Effector memory CD8-positive, alpha-beta T cell (primary cell): Measurements from ENCODE around the gene PTPRT.
"Not testable (repeated sequence)": the region's sequence is repeated elsewhere in the genome, so short reads cannot be mapped to it uniquely, and the experiment has no call there.

Source experiments
- ATAC-seq: fragments of 150-1000 bp; cut with Tn5 transposase; replicated peaks from 2 replicates; pipeline ENCODE4 v1.10.0; 2021; ENCODE audit warnings: mild to moderate bottlenecking, moderate library complexity
- DNase-seq, 3 experiments: peaks; one replicate each; pipeline ENCODE4 v3.0.0; 2021
- H3K27ac Mint-ChIP-seq, 2 donors: one replicate each; pipeline ENCODE4 v1.8.0; 2022; ENCODE audit warnings: mild to moderate bottlenecking in 2 of 2, mixed read lengths in 2 of 2, moderate library complexity in 2 of 2
- H3K27me3 Mint-ChIP-seq, 2 donors: one replicate each; pipeline ENCODE4 v1.8.0; 2022; ENCODE audit warnings: mixed read lengths in 2 of 2
- H3K36me3 Mint-ChIP-seq: one replicate; pipeline ENCODE4 v1.8.0; 2022; ENCODE audit warnings: mild to moderate bottlenecking, moderate library complexity, mixed read lengths; ENCODE audit not compliant: insufficient read depth
- H3K4me1 Mint-ChIP-seq, 2 donors: one replicate each; pipeline ENCODE4 v1.8.0; 2022; ENCODE audit warnings: low read depth in 2 of 2, mixed read lengths in 2 of 2
- H3K4me3 Mint-ChIP-seq, 2 donors: one replicate each; pipeline ENCODE4 v1.8.0; 2022; ENCODE audit warnings: mild to moderate bottlenecking in 2 of 2, mixed read lengths in 2 of 2, moderate library complexity in 2 of 2
- H3K9me3 Mint-ChIP-seq, 2 donors: one replicate each; pipeline ENCODE4 v1.8.0; 2022; ENCODE audit warnings: mixed read lengths in 2 of 2

The PTPRT gene

DNA sequence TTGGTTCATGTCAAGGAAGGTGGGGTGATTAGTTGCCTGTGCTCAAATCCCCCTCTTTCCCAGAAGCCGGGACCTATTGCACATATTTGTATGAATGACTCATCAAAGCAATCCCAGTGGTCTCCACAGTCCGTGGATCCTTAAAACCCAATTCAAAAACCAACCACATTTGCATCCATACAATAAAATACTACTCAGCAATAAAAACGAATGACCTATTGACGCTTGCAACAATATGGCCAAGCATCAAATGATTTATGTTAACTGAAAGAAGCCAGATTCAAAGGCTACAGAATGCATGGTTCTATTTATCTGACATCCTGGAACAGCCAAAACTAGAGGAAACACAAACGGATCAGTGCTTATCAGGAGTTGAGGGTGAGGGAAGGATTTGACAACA is 275.4 kb downstream of the PTPRT start:
- no peaks in the 10 kb centered on the region for H3K27me3 Mint-ChIP-seq

GRCh38 chr20:42910808-42911207 is 278.9 kb downstream of the PTPRT start:
- peaks cover 11 to 14% of the 10 kb centered on the region in 2 donors for H3K9me3 Mint-ChIP-seq
- H3K27me3 Mint-ChIP-seq, H3K4me1 Mint-ChIP-seq, H3K36me3 Mint-ChIP-seq, H3K4me3 Mint-ChIP-seq, H3K27ac Mint-ChIP-seq, ATAC-seq, DNase-seq: not testable (repeated sequence)

More for the DNA sequence above, 275.4 kb downstream of the PTPRT start:
- no peak overlapping the region for H3K27ac Mint-ChIP-seq
- ATAC-seq (no peak), DNase-seq (no peak)
- peaks cover 8 to 10% of the 10 kb centered on the region in 2 donors for H3K9me3 Mint-ChIP-seq
- no peaks in the 10 kb centered on the region for H3K4me1 Mint-ChIP-seq
- H3K36me3 Mint-ChIP-seq, result no peaks in the 10 kb centered on the region
- H3K4me3 Mint-ChIP-seq, result no peak overlapping the region

- Mint-ChIP-seq H3K4me3 (no peak overlapping the region), H3K27ac (no peak overlapping the region), H3K4me1 (no peaks in the 10 kb centered on the region), H3K27me3 (no peaks in the 10 kb centered on the region), H3K36me3 (no peaks in the 10 kb centered on the region), H3K9me3 (peaks cover 13 to 14% of the 10 kb centered on the region in 2 donors)
- DNase-seq, result no peak
- ATAC-seq, result no peak
These were observed 282.0 kb downstream of the PTPRT start for GRCh38 chr20:42907730-42908129.

DNA sequence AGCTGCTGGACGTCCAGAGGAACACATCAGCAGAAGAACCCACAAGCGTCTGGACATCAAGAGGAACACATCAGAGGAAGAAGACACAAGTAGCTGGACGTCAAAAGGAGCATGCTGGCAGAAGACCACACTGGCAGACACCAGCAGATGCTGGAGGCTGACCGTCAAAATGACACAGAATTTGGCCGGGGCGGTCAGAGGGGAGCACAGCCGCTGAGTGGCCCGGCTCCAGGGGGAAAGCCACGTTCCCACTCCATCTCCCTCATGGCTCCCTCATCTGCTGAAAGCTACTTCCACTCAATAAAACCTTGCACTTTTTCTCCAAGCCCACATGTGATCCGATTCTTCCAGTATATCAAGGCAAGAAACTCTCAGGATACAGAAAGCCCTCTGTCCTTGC is 283.6 kb downstream of the PTPRT start:
- H3K27me3 Mint-ChIP-seq, result no peaks in the 10 kb centered on the region
- peaks cover 15 to 21% of the 10 kb centered on the region in 2 donors for H3K9me3 Mint-ChIP-seq
- H3K4me3 Mint-ChIP-seq, result no peak overlapping the region

DNA sequence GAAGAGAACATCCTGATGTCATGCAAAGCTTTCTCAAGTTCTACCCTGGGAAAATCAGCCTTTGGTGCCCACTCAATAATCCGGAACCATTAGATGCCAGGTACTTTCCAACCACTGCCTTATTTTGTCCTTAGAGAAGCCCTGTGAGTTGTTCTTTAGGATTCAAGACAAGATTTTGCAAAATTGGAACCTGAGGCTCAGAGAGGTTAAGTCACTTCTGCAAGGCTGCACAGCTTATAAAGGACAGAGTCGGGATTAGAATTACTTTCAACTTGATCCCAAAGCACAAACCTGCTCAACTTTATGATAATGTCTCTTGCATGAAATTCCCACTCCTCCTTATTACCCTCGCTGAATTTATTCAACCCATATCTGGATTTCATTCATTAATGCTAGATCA is 287.2 kb downstream of the PTPRT start:
- Mint-ChIP-seq H3K9me3 (peaks cover 16 to 24% of the 10 kb centered on the region in 2 donors), H3K27me3 (no peaks in the 10 kb centered on the region), H3K27ac (no peak overlapping the region), H3K4me3 (no peak overlapping the region), H3K4me1 (no peaks in the 10 kb centered on the region), H3K36me3 (no peaks in the 10 kb centered on the region)
- ATAC-seq, result no peak
- no peak for DNase-seq

More for the DNA sequence above, 283.6 kb downstream of the PTPRT start:
- Mint-ChIP-seq H3K36me3 (no peaks in the 10 kb centered on the region), H3K27ac (no peak overlapping the region), H3K4me1 (no peaks in the 10 kb centered on the region)
- ATAC-seq, result no peak
- DNase-seq, result no peak

DNA sequence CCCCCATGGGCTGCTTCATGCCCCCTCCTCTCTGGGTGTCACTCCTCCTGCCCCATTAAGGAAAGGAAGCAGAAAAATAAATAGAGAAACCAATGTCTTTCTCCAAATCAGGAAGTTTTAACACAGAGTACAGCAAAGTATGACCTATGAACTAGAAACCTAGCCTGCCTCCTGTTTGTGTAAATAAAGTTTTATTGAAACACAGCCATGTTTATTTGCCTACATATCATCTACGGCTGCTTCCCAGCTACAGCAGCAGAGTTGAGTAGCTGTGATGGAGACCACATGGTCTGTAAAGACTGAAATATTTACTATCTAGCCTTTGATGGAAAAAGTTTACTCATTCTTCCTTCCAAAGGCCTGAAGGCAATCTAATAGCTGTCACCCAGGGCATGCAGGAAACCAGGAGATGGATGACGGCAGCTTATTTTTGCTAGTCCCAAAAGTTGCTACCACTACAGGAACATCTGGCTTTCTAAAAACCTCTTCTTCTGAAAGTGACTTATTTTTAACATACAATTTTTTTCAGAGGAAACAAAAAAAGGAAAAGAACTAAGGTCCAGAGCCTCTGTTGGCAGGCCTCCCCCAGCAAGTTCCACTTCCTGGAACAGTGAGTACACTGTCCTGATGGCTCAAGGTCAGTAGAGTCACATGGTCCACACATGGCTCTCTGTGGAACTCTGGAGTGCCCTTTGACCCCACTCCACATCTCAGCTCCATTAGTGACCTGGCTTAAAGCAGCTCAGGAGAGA is 287.8 kb downstream of the PTPRT start:
- no peak overlapping the region for H3K27ac Mint-ChIP-seq
- H3K4me1 Mint-ChIP-seq, result no peaks in the 10 kb centered on the region
- DNase-seq (no peak), ATAC-seq (no peak)
- no peak overlapping the region for H3K4me3 Mint-ChIP-seq
- no peaks in the 10 kb centered on the region for H3K36me3 Mint-ChIP-seq
- H3K27me3 Mint-ChIP-seq, result no peaks in the 10 kb centered on the region
- peaks cover 14 to 20% of the 10 kb centered on the region in 2 donors for H3K9me3 Mint-ChIP-seq

GRCh38 chr20:42900764-42901163 is 288.9 kb downstream of the PTPRT start:
- DNase-seq, H3K4me3 Mint-ChIP-seq, H3K4me1 Mint-ChIP-seq, H3K36me3 Mint-ChIP-seq, H3K27ac Mint-ChIP-seq, H3K27me3 Mint-ChIP-seq, ATAC-seq: not testable (repeated sequence)
- H3K9me3 Mint-ChIP-seq, result peaks cover 10 to 12% of the 10 kb centered on the region in 2 donors

- ATAC-seq (no peak), DNase-seq (no peak)
- Mint-ChIP-seq H3K4me3 (no peak overlapping the region), H3K9me3 (peaks cover 10 to 14% of the 10 kb centered on the region in 2 donors), H3K27me3 (no peaks in the 10 kb centered on the region), H3K36me3 (no peaks in the 10 kb centered on the region), H3K27ac (no peak overlapping the region), H3K4me1 (no peaks in the 10 kb centered on the region)
These were observed 294.7 kb downstream of the PTPRT start for GRCh38 chr20:42895020-42895419.

DNA sequence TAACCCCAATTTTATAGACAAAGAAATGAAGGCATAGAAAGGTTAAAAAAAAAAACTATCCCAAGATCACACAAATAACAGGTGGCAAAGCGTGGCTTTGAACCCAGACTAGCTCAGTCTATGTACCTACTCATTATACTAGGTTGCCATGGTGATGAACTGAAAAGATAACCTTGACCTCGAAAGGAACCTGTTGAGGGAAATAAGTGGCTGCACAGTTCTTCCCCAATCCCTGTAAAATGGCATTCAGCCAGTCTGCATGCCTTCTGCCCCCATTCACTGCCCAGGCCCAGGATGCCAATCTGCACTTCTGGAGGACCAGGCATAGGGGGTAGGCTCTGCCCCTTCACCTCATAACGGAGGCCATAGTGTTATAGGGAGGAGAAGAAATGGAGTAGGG is 295.2 kb downstream of the PTPRT start:
- Mint-ChIP-seq H3K27ac (no peak overlapping the region), H3K27me3 (no peaks in the 10 kb centered on the region), H3K36me3 (no peaks in the 10 kb centered on the region), H3K4me3 (no peak overlapping the region), H3K4me1 (no peaks in the 10 kb centered on the region), H3K9me3 (peaks cover 10 to 11% of the 10 kb centered on the region in 2 donors)
- DNase-seq (no peak), ATAC-seq (no peak)

DNA sequence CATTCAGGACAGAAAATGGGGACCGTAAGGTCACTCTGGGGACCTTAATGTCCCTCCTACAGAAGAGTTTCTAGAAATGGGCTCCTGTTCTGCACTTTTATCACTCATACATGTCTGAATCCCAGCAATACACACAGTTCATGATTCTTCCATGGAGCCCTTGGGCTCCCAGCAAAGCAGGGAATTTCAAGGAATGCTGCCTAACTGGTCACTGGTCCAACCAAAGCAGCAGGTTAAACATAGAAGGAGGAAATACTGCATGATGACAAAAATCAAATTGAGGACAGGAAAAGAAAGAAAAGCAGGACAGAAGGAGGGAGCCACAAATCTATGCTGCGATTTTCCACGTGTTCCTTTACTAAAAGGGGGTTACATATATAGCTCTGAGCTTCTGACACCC is 300.2 kb downstream of the PTPRT start:
- ATAC-seq (no peak), DNase-seq (no peak)
- H3K36me3 Mint-ChIP-seq, result no peaks in the 10 kb centered on the region
- H3K9me3 Mint-ChIP-seq, result peaks cover 10 to 12% of the 10 kb centered on the region in 2 donors
- no peaks in the 10 kb centered on the region for H3K27me3 Mint-ChIP-seq
- H3K4me1 Mint-ChIP-seq, result no peaks in the 10 kb centered on the region
- no peak overlapping the region for H3K4me3 Mint-ChIP-seq
- no peak overlapping the region for H3K27ac Mint-ChIP-seq

DNA sequence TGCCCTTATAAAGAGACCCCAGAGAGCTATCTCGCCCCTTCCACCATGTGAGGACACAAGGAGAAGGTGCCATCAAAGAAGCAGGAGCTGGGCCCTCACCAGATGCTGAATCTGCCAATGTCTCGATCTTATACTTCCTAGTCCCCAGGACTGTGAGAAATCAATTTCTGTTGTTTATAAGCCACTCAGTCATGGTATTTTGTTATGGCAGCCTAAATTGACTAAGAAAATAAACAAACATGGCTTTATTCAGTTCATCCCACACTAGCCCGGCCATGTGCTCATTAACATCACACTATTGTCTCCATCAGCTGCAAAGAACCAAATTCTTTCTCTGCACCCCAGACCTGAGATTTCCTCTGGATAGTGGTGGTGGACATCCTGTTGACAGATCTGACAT is 302.4 kb downstream of the PTPRT start:
- Mint-ChIP-seq H3K27me3 (no peaks in the 10 kb centered on the region), H3K9me3 (peaks cover 11 to 18% of the 10 kb centered on the region in 2 donors), H3K27ac (no peak overlapping the region), H3K4me1 (no peaks in the 10 kb centered on the region), H3K36me3 (no peaks in the 10 kb centered on the region), H3K4me3 (no peak overlapping the region)
- no peak for ATAC-seq
- DNase-seq, result no peak

GRCh38 chr20:42886801-42887200 is 302.9 kb downstream of the PTPRT start:
- Mint-ChIP-seq H3K36me3 (no peaks in the 10 kb centered on the region), H3K27me3 (no peaks in the 10 kb centered on the region), H3K27ac (no peak overlapping the region), H3K4me3 (no peak overlapping the region), H3K9me3 (peaks cover 11 to 19% of the 10 kb centered on the region in 2 donors), H3K4me1 (no peaks in the 10 kb centered on the region)
- no peak for ATAC-seq
- no peak for DNase-seq

GRCh38 chr20:42886046-42886445 is 303.7 kb downstream of the PTPRT start:
- ATAC-seq (no peak), DNase-seq (no peak)
- Mint-ChIP-seq H3K27me3 (no peaks in the 10 kb centered on the region), H3K4me1 (no peaks in the 10 kb centered on the region), H3K4me3 (no peak overlapping the region), H3K36me3 (no peaks in the 10 kb centered on the region), H3K9me3 (peaks cover 11 to 21% of the 10 kb centered on the region in 2 donors), H3K27ac (no peak overlapping the region)

- Mint-ChIP-seq H3K4me3 (no peak overlapping the region), H3K36me3 (no peaks in the 10 kb centered on the region), H3K4me1 (no peaks in the 10 kb centered on the region), H3K9me3 (peaks cover 2 to 3% of the 10 kb centered on the region in 2 donors), H3K27ac (no peak overlapping the region), H3K27me3 (no peaks in the 10 kb centered on the region)
- no peak for DNase-seq
- ATAC-seq, result no peak
These were observed 314.1 kb downstream of the PTPRT start for GRCh38 chr20:42875581-42875980.
